NCI-H1048 (cell line): ENCODE data around the gene DMRTC1B.
"Not testable (repeated sequence)": the region's sequence is repeated elsewhere in the genome, so short reads cannot be mapped to it uniquely, and the experiment has no call there.

ENCODE experiments used
- DNase-seq: peaks from one replicate; lab custom pipeline; 2025; lab: John Stamatoyannopoulos, UW

The DMRTC1B gene

GRCh38 chrX:72776653-72777466 is at the start of gene DMRTC1B:
Gene DMRTC1B, plus strand, starts transcription at chrX:72776890. Its CDS starts 68,246 bp downstream, at chrX:72845136.
- DNase-seq = not testable (repeated sequence)

GRCh38 chrX:72727846-72728245 is 48.8 kb upstream of the DMRTC1B start:
- no peak for DNase-seq

- not testable (repeated sequence) for DNase-seq
Observed at GRCh38 chrX:72733636-72734035, 43.1 kb upstream of the DMRTC1B start.

- no peak for DNase-seq
Observed at GRCh38 chrX:72735561-72735960, 41.1 kb upstream of the DMRTC1B start.

GRCh38 chrX:72745546-72745945 is 31.1 kb upstream of the DMRTC1B start:
- not testable (repeated sequence) for DNase-seq

DNA sequence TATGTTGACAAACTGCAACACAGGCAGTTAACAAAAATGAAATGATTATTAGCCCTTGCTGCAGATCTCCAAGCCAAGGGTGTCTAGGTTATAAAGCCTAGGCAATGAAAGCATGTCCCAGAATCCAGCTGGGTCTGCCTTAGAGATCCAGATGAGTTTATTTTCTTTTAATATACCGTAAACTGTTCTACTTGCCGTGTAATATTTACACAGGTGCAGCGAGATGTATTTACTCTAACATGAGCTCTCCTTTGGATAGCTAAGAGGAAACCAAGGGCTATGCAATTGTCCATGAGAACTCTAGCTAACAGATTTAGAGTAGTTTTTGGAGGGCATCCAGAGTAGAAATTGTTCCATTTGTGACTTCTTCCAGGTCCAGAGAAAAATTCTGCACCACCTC is 28.1 kb upstream of the DMRTC1B start:
- DNase-seq = not testable (repeated sequence)

- not testable (repeated sequence) for DNase-seq
Observed at GRCh38 chrX:72760454-72760853, 16.2 kb upstream of the DMRTC1B start.

GRCh38 chrX:72777467-72777790 is 739 bp downstream of the DMRTC1B start:
- not testable (repeated sequence) for DNase-seq

DNA sequence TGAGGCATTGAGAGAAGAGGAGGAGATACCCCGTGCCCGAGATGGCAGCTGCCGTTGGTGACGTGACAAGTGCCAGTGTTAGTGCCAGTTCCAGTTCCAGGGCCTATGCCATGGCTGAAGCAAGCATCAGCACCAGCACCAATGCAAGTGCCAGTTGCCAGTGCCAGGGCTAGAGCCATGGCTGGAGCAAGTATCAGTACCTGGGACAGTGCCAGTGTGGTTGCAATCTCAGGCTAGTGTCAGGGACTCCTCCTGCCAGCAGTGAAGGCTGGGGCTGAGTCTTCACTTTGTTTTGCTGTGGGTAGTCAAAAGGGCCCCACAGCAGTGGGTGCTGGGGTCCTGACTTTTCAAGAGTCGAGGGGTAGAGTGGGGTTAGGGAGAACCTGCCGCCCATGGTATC is 1.5 kb downstream of the DMRTC1B start:
- not testable (repeated sequence) for DNase-seq

DNA sequence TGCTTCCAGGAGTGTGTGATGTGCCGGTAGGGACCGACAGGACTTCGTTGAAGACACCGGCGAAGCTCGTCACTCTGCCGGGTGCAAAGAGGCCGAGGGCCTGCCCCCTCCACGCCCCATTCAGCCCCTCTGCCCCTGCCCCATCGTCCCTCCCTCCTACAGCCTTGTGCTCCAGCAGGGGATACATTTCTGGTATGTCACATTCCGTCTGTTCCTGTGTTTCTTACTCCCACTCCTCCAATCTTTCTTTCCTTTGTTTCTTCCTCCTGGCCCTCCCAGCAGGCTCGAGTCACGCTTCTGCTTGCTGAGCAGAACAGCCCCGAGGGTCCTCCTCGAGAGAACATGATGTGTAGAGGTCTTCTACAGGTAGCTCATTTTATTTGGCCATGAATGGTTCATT is 5.9 kb downstream of the DMRTC1B start, which contains the start of gene FAM236B:
Gene FAM236B (minus strand): TSS at position 101 of the 400 bp plus-strand sequence. CDS start 100 bp downstream, at position 1.
- not testable (repeated sequence) for DNase-seq

DNA sequence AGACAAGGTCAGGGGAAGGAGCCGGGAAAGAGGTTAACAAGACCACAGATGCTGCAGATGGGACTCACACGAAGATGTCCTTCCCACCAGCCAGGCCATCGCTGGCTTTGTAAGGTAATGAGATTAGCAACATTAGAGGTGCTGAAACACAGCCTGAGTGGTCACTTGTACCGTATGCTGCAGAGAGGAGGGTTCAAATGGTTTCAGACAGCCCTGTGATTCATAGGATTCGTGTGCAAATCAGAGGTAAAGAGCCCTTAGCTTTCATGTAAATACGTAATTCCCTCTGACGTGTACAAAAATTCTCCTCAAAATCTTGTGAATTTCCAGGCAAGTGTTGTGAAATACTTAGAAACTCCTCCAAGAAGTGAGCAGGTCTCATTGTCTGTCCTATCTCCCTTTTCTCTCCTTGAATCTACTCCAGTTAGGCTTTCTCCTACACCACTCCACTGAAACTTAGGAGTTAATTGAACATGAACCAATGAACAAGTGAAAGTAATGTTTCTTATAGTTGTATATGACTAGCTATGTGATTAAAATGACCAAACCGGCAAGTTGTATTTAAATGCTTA is 6.8 kb downstream of the DMRTC1B start:
- DNase-seq = not testable (repeated sequence)

- DNase-seq = not testable (repeated sequence)
Observed at GRCh38 chrX:72783964-72784363, 7.3 kb downstream of the DMRTC1B start.

GRCh38 chrX:72788142-72788541 is 11.5 kb downstream of the DMRTC1B start:
- not testable (repeated sequence) for DNase-seq

GRCh38 chrX:72790390-72790789 is 13.7 kb downstream of the DMRTC1B start:
- DNase-seq = not testable (repeated sequence)

- not testable (repeated sequence) for DNase-seq
Observed at GRCh38 chrX:72808110-72808509, 31.4 kb downstream of the DMRTC1B start, which contains the start of gene FAM236D. Gene FAM236D, minus strand, starts transcription at chrX:72808210. Its CDS starts 100 bp downstream, at chrX:72808110.

DNA sequence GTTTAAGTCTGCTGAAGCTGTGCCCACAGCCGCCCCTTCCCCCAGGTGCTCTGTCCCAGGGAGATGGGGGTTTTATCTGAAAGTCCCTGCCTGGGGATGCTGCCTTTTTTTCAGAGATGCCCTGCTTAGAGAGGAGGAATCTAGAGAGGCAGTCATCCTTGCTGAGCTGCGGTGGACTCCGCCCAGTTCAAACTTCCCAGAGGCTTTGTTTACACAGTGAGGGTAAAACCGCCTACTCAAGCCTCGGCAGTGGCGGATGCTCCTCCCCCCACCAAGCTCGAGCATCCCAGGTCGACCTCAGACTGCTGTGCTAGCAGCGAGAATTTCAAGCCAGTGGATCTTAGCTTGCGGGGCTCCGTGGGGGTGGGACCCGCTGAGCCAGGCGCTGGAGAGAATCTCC is 54.0 kb downstream of the DMRTC1B start:
- DNase-seq = not testable (repeated sequence)

- not testable (repeated sequence) for DNase-seq
Observed at GRCh38 chrX:72837532-72837931, 60.8 kb downstream of the DMRTC1B start.

DNA sequence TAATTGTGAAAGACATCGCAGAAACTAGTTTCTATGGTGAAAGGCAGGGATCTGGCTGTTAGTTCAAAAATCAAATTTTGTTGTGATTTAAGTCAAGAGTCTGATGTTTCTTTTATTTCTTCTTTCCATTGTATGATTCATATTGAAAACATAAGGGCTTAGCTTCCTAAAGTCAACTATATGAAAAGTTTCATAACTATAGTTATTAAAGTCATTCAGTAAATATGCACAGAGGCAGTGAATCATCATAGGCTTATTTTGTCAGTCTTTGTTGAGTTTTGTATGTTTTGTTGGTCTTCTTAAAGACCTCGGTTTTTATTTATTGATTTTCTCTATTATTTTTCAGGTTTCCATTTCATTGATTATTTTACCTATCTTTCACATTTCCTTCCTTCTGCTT is 106.2 kb downstream of the DMRTC1B start:
- not testable (repeated sequence) for DNase-seq

DNA sequence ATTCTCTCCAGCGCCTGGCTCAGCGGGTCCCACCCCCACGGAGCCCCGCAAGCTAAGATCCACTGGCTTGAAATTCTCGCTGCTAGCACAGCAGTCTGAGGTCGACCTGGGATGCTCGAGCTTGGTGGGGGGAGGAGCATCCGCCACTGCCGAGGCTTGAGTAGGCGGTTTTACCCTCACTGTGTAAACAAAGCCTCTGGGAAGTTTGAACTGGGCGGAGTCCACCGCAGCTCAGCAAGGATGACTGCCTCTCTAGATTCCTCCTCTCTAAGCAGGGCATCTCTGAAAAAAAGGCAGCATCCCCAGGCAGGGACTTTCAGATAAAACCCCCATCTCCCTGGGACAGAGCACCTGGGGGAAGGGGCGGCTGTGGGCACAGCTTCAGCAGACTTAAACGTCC is 113.0 kb downstream of the DMRTC1B start:
- DNase-seq = not testable (repeated sequence)
